ENCODE measurements around the gene LSM7. TPM values are rescaled to one million over a fixed set of nuclear protein-coding genes. Genes with fewer than 3 reads are reported as not detected.

LSM7 gene
- polyA plus RNA-seq, 1 donor from 2014 or later = 550 TPM

GRCh38 chr19:2333807-2334211, 5.4 kb upstream of the LSM7 start:
- Histone ChIP-seq H3K9me3 (ENCODE audit: low read length) (no peaks in the 10 kb centered on the region), H4K20me1 (ENCODE audit: insufficient read depth) (no peaks in the 10 kb centered on the region), H3F3A (ENCODE audit: insufficient read depth, low read length, poor library complexity, severe bottlenecking) (no peaks in the 10 kb centered on the region), H3K9ac (ENCODE audit: low read length) (no peak overlapping the region), H3K36me3 (ENCODE audit: insufficient read depth, low read length) (no peaks in the 10 kb centered on the region), H2AFZ (ENCODE audit: low read depth, low read length) (no peak overlapping the region), H3K4me2 (ENCODE audit: low read length) (no peak overlapping the region), H3K79me2 (replicated peaks; ENCODE audit: insufficient read depth, low read length) (peaks cover 48% of the 10 kb centered on the region), H3K9me2 (ENCODE audit: insufficient read depth, low read length) (no peaks in the 10 kb centered on the region), H3K27me3 (ENCODE audit: insufficient read depth, low read depth, low read length) (no peaks in the 10 kb centered on the region), H3K4me3 (ENCODE audit: low read length) (no peak overlapping the region), H3K27ac (ENCODE audit: low read length) (no peak overlapping the region)
- TF ChIP-seq CTCF (IDR thresholded peaks at IDR 0.05; ENCODE audit: poor library complexity, severe bottlenecking) (no peak), EZH2 (IDR thresholded peaks at IDR 0.05; ENCODE audit: borderline replicate concordance, insufficient read depth, low read length, poor library complexity, severe bottlenecking) (no peak), REST (IDR thresholded peaks at IDR 0.05; ENCODE audit: borderline replicate concordance) (no peak), SMC3 (conservative IDR thresholded peaks at IDR 0.05; ENCODE audit: poor library complexity) (no peak), POLR2AphosphoS5 (IDR thresholded peaks at IDR 0.05) (no peak), MXI1 (conservative IDR thresholded peaks at IDR 0.05; ENCODE audit: poor library complexity, severe bottlenecking) (no peak), TAF1 (IDR thresholded peaks at IDR 0.05; ENCODE audit: low read depth) (no peak)

GRCh38 chr19:2333027-2333806, 4.8 kb upstream of the LSM7 start:
- Histone ChIP-seq H3F3A (ENCODE audit: insufficient read depth, low read length, poor library complexity, severe bottlenecking) (no peaks in the 10 kb centered on the region), H3K4me2 (ENCODE audit: low read length) (no peak overlapping the region), H2AFZ (ENCODE audit: low read depth, low read length) (no peak overlapping the region), H3K9ac (ENCODE audit: low read length) (no peak overlapping the region), H4K20me1 (ENCODE audit: insufficient read depth) (no peaks in the 10 kb centered on the region), H3K27me3 (ENCODE audit: insufficient read depth, low read depth, low read length) (no peaks in the 10 kb centered on the region), H3K4me3 (ENCODE audit: low read length) (no peak overlapping the region), H3K27ac (ENCODE audit: low read length) (no peak overlapping the region), H3K79me2 (replicated peaks; ENCODE audit: insufficient read depth, low read length) (peaks cover 50% of the 10 kb centered on the region), H3K9me2 (ENCODE audit: insufficient read depth, low read length) (no peaks in the 10 kb centered on the region), H3K36me3 (ENCODE audit: insufficient read depth, low read length) (no peaks in the 10 kb centered on the region), H3K9me3 (ENCODE audit: low read length) (no peaks in the 10 kb centered on the region)
- TF ChIP-seq EP300 (conservative IDR thresholded peaks at IDR 0.05; ENCODE audit: poor library complexity, severe bottlenecking) (no peak), TAF1 (IDR thresholded peaks at IDR 0.05; ENCODE audit: low read depth) (no peak), MXI1 (conservative IDR thresholded peaks at IDR 0.05; ENCODE audit: poor library complexity, severe bottlenecking) (no peak), CTCF (IDR thresholded peaks at IDR 0.05; ENCODE audit: poor library complexity, severe bottlenecking) (no peak), RAD21 (conservative IDR thresholded peaks at IDR 0.05) (no peak), SMC3 (conservative IDR thresholded peaks at IDR 0.05; ENCODE audit: poor library complexity) (no peak), EZH2 (IDR thresholded peaks at IDR 0.05; ENCODE audit: borderline replicate concordance, insufficient read depth, low read length, poor library complexity, severe bottlenecking) (no peak), POLR2AphosphoS5 (IDR thresholded peaks at IDR 0.05) (no peak), REST (IDR thresholded peaks at IDR 0.05; ENCODE audit: borderline replicate concordance) (no peak)

Data from neural cell (in vitro differentiated cells).